Measurements from ENCODE around the gene AXIN1.
"Not testable (repeated sequence)": the region's sequence is repeated elsewhere in the genome, so short reads cannot be mapped to it uniquely, and the experiment has no call there.

The AXIN1 gene, protein sequence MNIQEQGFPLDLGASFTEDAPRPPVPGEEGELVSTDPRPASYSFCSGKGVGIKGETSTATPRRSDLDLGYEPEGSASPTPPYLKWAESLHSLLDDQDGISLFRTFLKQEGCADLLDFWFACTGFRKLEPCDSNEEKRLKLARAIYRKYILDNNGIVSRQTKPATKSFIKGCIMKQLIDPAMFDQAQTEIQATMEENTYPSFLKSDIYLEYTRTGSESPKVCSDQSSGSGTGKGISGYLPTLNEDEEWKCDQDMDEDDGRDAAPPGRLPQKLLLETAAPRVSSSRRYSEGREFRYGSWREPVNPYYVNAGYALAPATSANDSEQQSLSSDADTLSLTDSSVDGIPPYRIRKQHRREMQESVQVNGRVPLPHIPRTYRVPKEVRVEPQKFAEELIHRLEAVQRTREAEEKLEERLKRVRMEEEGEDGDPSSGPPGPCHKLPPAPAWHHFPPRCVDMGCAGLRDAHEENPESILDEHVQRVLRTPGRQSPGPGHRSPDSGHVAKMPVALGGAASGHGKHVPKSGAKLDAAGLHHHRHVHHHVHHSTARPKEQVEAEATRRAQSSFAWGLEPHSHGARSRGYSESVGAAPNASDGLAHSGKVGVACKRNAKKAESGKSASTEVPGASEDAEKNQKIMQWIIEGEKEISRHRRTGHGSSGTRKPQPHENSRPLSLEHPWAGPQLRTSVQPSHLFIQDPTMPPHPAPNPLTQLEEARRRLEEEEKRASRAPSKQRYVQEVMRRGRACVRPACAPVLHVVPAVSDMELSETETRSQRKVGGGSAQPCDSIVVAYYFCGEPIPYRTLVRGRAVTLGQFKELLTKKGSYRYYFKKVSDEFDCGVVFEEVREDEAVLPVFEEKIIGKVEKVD

DNA sequence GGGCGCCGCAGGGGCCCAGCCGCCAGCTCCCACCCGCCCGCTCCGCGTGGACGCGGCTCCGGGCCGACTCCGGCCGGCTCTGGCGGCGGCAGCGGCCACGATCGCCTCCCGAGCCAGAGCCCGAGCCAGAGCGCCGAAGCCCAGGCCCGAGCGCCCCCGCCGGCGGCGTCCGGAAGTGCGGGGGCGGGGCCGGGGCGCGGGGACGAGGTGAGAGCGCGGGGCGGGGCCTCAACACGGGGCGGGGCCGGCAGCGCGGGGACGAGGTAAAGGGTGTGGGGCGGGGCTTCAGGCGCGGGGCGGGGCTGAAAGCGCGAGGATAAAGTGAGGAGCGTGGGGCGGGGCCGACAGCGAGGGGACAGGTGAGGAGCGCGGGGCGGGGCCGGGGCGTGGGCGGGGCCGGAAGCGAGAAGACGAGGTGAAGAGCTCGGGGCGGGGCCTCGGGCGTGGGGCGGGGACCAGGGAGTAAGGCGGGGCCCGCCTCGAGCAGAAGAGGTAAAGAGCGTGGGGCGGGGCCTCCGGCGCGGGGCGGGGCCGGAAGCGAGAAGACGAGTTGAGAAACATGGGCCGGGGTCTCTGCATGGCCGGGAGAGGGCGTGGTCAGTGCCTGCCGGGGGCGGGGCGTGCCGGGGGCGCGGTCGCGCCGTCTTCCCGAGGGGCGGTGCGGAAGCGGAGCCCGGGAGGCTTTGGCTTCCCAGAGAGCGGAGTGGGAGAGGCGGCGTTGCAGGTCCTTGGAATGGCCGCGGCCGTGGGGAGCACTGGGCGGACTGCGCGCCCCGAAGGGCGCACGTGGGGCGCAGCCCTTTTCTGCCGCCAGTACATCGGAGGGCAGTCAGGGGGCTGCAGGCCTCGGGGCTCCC, at the start of gene AXIN1:
Gene AXIN1, minus strand, starts transcription at position 177 of the 857 bp plus-strand sequence. CDS start 5,698 bp downstream, outside the sequence.
- DNase-seq (ENCODE audit: low spot score), result peak; percentile 95

DNA sequence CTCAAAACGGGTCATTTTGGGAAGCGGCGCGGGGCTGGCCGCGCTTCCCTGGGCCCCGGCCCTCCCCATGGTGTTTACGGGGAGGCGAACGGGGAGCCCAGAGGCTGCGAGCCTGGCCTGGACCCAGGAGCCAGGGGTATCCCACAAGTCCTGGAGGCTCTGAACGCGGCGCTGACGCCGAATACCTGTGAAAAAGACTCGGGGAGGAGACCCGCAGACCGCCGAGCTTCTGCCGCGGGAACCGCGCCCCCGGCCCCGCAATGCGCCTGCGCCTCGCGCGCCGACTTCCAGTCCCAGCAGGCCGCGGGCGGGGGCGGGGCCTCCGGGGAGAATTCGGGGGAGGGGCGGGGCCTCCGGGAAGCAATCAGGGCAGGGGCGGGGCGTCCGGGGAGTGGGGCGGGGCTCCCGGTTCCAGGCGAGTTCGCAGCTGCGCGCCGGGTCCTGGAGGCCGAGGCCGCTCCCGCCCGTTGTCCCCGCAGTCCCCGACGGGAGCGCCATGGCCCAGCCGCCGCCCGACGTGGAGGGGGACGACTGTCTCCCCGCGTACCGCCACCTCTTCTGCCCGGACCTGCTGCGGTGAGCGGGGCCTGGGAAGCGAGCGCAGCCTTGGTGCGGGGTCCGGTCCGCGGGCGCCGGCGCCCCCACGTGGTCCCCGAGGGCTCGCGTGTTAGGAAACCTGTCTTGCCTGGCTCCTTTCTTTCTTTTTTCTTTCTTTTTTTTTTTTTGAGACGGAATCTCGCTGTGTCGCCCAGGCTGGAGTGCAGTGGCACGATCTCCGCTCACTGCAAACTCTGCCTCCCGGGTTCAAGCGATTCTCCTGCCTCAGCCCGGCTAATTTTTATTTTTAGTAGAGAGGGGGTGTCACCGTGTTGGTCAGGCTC, 49.2 kb upstream of the AXIN1 start, which contains the start of gene DECR2:
Gene DECR2, plus strand, starts transcription at position 418 of the 881 bp plus-strand sequence. Its CDS starts 79 bp downstream, at position 497.
- DNase-seq (ENCODE audit: low spot score), result peak; percentile 99

DNA sequence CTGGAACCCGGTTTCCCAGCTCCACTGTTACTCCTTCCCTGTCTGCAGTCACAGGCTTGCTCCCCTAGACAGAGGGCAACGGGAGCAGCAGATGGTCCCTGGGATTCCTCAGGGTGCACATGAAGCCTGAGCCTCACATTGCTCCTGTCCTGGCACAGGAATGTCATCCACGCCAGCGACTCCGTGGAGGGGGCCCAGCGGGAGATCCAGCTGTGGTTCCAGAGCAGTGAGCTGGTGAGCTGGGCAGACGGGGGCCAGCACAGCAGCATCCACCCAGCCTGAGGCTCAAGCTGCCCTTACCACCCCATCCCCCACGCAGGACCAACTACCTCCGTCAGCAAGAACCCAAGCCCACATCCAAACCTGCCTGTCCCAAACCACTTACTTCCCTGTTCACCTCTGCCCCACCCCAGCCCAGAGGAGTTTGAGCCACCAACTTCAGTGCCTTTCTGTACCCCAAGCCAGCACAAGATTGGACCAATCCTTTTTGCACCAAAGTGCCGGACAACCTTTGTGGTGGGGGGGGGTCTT, 47.6 kb upstream of the AXIN1 start:
- no peak for DNase-seq (ENCODE audit: low spot score)

DNA sequence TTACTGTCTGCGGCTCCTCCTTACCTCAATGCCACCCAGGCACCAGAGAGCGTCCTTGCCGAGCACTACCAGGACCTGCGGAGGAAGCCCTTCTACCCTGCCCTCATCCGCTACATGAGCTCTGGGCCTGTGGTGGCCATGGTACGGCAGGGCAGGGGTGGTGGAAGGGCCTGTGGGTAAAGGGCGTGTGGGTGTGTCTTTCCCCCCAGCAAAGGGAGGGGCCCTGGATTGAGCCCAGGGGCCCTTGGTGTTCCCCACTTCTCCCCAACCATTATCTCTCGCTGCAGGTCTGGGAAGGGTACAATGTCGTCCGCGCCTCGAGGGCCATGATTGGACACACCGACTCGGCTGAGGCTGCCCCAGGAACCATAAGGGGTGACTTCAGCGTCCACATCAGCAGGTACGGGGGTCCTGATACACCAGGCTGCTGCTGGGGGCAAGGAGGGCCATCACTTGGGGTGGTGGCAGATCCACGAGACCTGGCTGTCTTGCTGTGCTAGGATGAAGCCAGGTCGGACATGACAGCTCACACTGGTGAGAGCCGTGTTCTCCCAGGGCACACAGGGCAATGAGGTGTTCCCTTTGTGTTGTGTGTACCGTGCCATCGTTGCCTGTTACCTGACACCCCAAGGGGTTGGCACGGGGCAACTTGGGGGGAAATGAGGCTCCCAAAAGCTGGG, 47.0 kb upstream of the AXIN1 start:
- no peak for DNase-seq (ENCODE audit: low spot score)

DNA sequence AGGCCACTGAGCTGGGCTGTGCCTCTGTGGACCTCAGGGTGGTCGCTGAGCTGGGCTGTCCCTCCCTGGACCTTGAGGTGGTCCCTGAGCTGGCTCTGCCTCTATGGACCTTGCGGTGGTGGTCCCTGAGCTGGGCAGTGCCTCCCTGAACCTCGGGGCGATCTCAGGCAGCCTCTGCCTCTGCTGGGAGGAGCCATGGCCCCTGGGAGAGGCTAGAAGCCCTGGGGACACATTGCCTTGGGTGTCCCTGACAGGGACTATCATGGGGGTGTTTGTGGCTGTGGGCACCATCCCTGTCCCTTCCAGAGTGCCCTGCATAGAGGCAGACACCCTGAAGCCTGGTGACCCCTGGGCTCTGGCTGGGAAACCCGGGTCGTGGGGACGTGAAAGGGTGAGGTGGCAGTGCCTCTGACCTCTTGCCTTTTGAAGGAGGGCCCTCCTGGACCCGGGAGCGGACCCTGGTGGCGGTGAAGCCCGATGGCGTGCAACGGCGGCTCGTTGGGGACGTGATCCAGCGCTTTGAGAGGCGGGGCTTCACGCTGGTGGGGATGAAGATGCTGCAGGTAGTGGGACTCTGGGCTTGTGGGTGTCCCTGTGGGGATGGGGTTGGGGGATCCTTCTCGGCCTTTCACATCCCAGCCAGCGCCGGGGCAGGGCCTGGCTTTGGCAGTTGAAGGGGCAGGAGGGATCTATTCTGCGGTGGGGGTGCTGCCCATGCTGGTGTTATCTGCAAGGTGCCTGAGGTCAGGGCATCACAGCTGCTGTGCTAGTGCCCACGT, 46.2 kb upstream of the AXIN1 start:
- no peak for DNase-seq (ENCODE audit: low spot score)

DNA sequence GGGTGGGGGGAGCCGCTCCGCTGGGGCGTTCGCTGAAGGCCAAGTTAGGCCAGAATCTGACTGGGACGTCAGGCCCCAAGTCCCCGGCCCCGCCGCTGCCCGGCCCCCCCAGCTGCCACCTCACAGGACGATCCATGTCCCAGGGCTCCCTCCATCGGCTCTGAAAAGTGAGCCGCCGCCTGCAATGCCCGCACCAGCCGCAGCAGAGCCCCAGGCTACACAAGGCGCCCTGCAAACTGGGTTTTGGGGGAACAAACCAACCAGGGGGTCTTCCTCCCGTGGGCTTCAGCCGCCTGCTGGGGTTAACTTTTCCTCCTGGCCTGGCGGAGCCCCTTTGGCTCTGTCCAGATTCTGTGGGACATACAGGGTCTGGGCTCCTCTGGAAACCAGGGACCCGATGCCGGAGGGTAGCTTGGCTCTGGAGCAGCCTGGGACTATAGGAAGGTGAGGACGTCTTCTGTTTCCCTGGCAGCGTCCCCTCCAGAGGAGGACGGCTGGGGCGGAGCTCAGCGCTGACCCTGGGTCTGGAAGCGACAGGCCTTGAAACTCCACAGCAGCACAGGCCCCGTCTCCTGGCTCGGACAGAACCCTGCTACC, 45.3 kb upstream of the AXIN1 start:
- DNase-seq (ENCODE audit: low spot score), result no peak

DNA sequence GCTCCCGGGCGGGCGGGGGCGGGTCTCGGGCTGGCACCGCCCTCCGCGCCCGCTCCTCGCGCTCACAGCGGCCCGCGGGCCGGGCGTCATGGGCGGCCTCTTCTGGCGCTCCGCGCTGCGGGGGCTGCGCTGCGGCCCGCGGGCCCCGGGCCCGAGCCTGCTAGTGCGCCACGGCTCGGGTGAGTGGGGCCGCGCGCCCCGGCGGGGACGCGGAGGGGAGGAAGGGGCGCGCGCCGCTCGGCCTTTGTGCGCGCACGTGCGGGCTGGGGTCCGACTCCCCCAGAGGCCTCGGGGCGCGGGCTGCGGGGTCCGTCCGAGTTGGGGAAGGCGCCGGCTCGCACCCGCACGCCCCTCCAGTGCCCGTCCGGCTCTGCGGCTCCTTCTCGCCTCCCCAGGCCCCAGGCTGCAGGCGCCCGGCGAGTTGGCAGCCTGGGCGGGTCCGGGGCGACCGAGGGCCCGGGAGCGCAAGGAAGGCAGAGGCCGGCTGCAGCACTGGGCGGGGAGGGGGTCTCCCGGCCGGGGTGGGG, 44.7 kb upstream of the AXIN1 start, which contains the start of gene NME4:
Gene NME4, plus strand, starts transcription at position 65 of the 527 bp plus-strand sequence. Its CDS starts 24 bp downstream, at position 89.
- DNase-seq (ENCODE audit: low spot score), result no peak

DNA sequence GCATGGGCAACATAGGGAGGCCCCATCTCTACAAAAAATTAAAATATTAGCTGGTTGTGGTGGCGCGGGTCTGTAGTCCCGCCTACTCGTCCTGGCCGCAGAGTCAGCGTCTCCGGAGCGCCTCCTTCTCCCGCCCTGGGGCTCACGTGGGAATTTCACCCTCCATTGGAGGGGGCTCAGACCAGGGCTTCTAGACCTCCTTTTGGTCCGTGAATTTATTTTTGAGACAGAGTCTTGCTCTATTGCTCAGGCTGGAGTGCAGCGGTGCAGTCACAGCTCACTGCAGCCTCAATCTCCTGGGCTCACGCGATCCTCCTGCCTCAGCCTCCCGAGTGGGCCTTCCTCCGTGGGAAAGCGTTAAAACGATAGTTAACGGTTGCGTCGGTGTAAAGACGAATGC, 44.1 kb upstream of the AXIN1 start:
- DNase-seq (ENCODE audit: low spot score), result no peak

DNA sequence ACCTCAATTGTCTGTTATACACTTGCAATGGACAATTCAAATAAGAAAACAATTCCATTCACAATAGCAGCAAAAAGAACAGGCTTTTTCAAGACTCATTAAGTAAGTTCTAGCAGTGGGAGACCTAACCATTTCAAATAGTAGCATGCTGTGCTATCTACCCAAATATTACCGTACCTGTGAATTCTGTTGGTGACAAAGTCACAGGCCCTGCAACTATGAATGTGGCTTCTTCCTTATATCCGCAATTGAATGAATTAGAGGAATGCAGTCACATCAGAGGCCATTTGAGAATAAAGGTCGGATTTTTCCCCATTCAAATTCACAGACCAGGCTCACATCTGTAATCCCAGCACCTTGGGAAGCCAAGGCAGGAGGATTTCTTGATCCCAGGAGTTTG, 43.7 kb upstream of the AXIN1 start:
- DNase-seq (ENCODE audit: low spot score), result no peak

DNA sequence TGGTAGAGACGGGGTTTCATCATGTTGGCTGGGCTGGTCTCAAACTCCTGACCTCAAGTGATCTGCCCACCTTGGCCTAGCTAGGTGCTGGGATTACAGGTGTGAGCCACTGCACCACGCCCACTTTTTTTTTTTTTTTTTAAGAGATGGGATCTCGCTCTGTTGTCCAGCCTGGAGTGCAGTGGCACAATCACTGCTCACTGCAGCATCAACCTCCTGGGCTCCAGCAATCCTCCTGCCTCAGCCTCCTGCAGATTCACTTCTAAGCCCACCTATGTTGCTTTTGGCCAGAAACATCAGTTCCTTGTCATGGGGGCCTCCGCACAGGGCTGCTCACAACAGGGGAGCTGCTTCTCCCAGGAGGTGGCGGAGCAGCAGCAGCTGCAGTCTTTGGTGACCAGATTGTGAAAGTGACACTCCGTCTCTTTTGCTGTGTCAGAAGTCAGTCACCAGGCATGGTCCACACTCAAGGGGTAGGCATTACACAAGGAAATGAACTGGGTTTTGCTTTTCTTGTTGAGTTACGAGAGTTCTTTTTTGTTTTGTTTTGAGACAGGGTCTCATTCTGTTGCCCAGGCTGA, 40.0 kb upstream of the AXIN1 start:
- DNase-seq (ENCODE audit: low spot score), result no peak

DNA sequence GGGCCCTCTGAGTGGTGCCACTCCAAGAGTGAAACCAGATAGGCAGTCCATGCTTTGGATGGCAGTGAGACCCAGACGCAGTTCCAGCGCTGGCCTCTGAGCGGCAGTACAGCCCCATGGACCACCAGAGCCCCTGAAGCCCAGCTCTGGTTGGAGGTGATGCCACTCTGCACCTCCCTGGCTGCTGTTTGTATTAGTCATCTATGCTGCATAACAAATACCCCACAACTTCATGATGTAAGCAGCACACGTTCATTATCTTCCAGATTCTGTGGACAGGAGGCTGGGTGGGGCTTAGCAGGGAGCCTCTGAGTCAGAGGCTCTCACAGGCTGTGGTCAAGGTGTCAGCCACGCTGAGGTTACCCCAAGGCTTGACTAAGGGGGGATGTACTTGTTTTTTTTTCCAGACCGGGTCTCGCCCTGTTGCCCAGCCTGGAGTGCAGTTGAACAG, 39.4 kb upstream of the AXIN1 start:
- DNase-seq (ENCODE audit: low spot score), result no peak

DNA sequence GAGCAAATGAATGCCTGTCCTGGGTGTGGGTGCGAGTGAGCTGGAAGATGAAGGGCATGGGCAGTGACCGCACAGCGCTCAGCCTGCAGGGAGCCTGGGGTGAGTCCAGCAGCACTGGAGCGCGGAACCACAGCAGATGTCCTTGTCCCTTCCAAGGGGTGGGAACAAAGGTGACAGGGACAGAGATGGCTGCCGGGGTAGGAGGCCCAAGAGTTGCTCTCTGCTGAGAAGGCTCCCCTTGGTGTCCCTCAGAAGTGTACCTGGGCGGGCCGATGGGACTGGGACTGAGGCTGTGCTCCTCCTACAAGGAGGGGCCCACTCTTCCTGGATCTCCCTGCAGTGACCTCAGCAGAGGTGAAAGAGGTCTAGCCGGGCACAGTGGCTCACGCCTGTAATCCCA, 36.8 kb upstream of the AXIN1 start:
- no peak for DNase-seq (ENCODE audit: low spot score)

DNA sequence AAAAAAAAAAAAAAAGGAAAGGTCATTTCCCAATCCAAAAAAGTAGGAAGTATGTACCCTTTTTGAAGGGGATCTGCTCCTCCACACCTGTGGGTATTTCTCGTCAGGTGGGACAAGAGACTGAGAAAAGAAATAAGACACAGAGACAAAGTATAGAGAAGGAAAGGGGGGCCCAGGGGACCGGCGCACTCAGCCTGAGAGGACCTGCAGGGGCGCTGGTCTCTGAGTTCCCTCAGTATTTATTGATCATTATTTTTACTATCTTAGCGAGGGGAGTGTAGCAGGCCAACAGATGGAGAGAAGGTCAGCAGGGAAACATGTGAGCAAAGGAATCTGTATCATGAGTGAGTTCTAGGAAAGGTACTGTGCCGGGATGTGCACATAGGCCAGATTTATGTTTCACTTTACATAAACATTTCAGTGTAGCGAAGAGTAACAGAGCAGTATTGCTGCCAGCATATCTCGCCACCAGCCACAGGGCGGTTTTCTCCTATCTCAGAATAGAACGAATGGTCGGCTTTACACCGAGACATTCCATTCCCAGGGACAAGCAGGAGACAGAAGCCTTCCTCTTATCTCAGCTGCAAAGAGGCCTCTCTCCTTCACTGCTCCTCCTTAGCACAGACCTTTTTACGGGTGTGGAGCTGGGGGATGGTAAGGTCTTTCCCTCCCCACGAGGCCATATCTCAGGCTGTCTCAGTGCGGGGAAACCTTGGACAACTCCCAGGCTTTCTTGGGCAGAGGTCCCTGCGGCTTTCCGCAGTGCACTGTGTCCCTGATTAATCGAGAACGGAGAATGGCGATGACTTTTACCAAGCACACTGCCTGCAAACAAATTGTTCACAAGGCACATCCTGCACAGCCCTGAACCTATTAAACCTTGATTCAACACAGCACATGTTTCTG, 35.5 kb upstream of the AXIN1 start:
- DNase-seq (ENCODE audit: low spot score), result not testable (repeated sequence)

DNA sequence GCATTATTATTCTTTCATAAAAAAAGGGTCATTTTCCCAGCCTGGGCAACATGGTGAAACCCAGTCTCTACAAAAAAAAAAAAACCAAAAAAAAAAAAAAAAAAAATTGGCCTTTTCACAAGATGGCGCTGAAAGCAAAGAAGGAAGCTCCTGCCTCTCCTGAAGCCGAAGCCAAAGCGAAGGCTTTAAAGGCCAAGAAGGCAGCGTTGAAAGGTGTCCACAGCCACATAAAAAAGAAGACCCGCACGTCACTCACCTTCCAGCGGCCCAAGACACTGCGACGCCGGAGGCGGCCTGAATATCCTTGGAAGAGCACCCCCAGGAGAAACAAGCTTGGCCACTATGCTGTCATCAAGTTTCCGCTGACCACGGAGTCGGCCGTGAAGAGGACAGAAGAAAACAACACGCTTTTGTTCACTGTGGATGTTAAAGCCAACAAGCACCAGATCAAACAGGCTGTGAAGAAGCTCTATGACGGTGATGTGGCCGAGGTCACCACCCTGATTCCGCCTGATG, 34.2 kb upstream of the AXIN1 start:
- no peak for DNase-seq (ENCODE audit: low spot score)

DNA sequence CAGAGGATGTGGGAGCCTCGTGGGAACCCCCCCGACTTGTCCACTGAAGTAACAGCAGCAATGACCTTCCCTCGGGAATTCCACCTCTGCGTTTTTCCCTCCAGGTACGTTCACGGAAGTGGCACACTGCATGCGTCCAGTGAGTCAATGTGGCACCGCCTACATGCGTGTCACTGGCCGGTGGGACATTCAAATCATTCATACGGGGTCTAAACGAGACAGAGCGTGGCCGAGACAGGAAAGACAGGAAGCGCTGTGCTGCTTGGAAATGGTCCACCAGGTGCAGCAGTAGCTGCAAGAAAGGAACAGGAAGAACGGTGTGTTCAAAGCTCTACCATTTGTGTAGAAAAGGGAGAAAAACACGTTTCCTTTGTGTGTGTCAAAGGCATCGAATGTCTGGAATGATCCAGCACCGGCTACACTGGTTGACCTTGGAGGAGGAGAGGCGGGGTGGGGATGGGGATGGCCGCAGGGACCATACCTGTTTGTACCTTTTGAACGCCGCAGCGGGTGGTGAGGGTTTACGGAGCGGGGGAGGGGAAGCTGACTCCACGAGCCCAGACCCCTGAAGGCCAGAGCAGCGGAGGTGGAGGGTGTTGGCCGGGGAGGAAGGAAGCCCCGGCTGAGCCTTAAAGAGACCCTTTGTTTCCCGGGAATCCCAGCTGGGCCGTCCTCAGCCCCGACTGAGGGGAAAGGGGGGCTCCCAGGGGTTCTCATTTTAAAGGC, 31.0 kb upstream of the AXIN1 start:
- DNase-seq (ENCODE audit: low spot score), result no peak
